ENCODE data around the gene DLG3. TPM values are rescaled to one million over a fixed set of nuclear protein-coding genes. Genes with fewer than 3 reads are reported as not detected.

The DLG3 gene
- total and polyA plus RNA-seq, 10 of the 15 experiments (the other 5 are each of a cell fraction or from before 2014, with no cell fraction given), result 1.3 to 32.2 (median 3.9) TPM

DNA sequence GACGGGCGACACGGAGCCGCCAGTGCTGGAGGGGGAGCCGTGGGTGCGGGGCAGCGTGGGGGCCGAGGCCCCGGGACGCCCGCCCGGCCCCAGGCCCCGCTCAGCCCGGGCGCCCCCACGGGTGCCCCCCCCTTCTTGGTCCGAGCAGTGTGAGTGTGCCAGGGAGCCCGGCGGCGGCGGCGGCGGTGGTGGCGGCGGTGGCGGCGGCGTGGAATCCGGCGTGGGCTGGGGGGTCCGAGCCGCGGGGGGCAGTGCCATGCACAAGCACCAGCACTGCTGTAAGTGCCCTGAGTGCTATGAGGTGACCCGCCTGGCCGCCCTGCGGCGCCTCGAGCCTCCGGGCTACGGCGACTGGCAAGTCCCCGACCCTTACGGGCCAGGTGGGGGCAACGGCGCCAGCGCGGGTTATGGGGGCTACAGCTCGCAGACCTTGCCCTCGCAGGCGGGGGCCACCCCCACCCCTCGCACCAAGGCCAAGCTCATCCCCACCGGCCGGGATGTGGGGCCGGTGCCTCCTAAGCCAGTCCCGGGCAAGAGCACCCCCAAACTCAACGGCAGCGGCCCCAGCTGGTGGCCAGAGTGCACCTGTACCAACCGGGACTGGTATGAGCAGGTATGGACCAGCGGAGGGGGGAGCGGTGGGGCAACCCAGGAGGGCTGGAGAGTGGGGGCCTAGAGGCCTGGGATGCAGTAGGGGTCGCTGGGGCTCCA lies 466 bp downstream of the DLG3 start (continued):
- no peak for TF ChIP-seq GABPA (IDR thresholded peaks at IDR 0.05; ENCODE audit: low read depth)
- no peak for TF ChIP-seq IRF4 (IDR thresholded peaks at IDR 0.05; ENCODE audit: low read depth, low read length)
- no peak for TF ChIP-seq MYC (IDR thresholded peaks at IDR 0.05; ENCODE audit: insufficient read depth, insufficient read length, insufficient replicate concordance, low read length, severe bottlenecking)
- no peak for TF ChIP-seq BCL11A (IDR thresholded peaks at IDR 0.05; ENCODE audit: low read depth, low read length)
- TF ChIP-seq KAT2A (conservative IDR thresholded peaks at IDR 0.05; ENCODE audit: control insufficient read depth, low read depth, low read length), result no peak
- no peak for TF ChIP-seq ATF2 (IDR thresholded peaks at IDR 0.05; ENCODE audit: low read length)

GRCh38 chrX:70445951-70446350 lies 1.3 kb downstream of the DLG3 start:
- ATAC-seq (no peak), DNase-seq (ENCODE audit: low read depth, low spot score) (no peak), FAIRE-seq (no peak)
- no peak overlapping the region for H3K27ac ChIP-seq (ENCODE audit: control insufficient read depth, insufficient read depth)
- 55% methylated on average over 9 of the region's 9 CpGs for WGBS (ENCODE audit: insufficient coverage, insufficient replicate concordance, low lambda C conversion rate, missing lambda C conversion rate)
- ChIA-PET RAD21 (ENCODE audit: unreplicated experiment) (no interaction called here), SMC1A (ENCODE audit: uncharacterized antibody, unreplicated experiment) (no interaction called here), POLR2A (no interaction called here), CTCF (no interaction called here)
- no peak overlapping the region for H3K4me2 ChIP-seq (ENCODE audit: control insufficient read depth, insufficient read depth)
- intact Hi-C loops (cut with micrococcal nuclease; ENCODE audit: unreplicated experiment), result loop anchor here (10.0 kb wide), 1 partner anchor 59 kb away; no protein-coding TSS in a partner anchor
- BruUV-seq (replicated peaks), result no TSS peak
- peaks cover 0 to 3% of the 10 kb centered on the region in 2 experiments; a peak in 3 of 4 replicates for H3K27me3 ChIP-seq (replicated peaks in 1 of 2; ENCODE audit: control insufficient read depth in 2 of 2, insufficient read depth in 2 of 2, low read length in 1 of 2)
- H4K20me1 ChIP-seq (ENCODE audit: control insufficient read depth, insufficient read depth), result no peaks in the 10 kb centered on the region
- H3K36me3 ChIP-seq (ENCODE audit: control insufficient read depth in 2 of 2, insufficient read depth in 2 of 2, low read length in 1 of 2), result no peaks in the 10 kb centered on the region
- H3K4me3 ChIP-seq, result no peak overlapping the region
- in situ Hi-C loops (cut with MboI), result loop anchor here (25.0 kb wide), 1 partner anchor 409 kb away; the partner anchor contains the start of gene AWAT2
- no peak overlapping the region for H2AFZ ChIP-seq (ENCODE audit: control insufficient read depth, low read depth, low read length)
- no peaks in the 10 kb centered on the region for H3K4me1 ChIP-seq (ENCODE audit: control insufficient read depth, insufficient read depth, low read length)
- H3K79me2 ChIP-seq (ENCODE audit: control insufficient read depth, insufficient read depth, low read length), result no peaks in the 10 kb centered on the region
- no peak overlapping the region for H3K9ac ChIP-seq (ENCODE audit: control insufficient read depth, insufficient read depth, low read length)
- H3K9me3 ChIP-seq (replicated peaks; ENCODE audit: control insufficient read depth, insufficient read depth, low read length), result no peaks in the 10 kb centered on the region
- no peak for TF ChIP-seq CEBPZ (IDR thresholded peaks at IDR 0.05; ENCODE audit: low read depth, low read length)
- TF ChIP-seq POLR2AphosphoS5 (IDR thresholded peaks at IDR 0.05; ENCODE audit: low read length), result no peak
- no peak for TF ChIP-seq SMC3 (IDR thresholded peaks at IDR 0.05; ENCODE audit: borderline replicate concordance, low read length)
- TF ChIP-seq, protein P1, sequence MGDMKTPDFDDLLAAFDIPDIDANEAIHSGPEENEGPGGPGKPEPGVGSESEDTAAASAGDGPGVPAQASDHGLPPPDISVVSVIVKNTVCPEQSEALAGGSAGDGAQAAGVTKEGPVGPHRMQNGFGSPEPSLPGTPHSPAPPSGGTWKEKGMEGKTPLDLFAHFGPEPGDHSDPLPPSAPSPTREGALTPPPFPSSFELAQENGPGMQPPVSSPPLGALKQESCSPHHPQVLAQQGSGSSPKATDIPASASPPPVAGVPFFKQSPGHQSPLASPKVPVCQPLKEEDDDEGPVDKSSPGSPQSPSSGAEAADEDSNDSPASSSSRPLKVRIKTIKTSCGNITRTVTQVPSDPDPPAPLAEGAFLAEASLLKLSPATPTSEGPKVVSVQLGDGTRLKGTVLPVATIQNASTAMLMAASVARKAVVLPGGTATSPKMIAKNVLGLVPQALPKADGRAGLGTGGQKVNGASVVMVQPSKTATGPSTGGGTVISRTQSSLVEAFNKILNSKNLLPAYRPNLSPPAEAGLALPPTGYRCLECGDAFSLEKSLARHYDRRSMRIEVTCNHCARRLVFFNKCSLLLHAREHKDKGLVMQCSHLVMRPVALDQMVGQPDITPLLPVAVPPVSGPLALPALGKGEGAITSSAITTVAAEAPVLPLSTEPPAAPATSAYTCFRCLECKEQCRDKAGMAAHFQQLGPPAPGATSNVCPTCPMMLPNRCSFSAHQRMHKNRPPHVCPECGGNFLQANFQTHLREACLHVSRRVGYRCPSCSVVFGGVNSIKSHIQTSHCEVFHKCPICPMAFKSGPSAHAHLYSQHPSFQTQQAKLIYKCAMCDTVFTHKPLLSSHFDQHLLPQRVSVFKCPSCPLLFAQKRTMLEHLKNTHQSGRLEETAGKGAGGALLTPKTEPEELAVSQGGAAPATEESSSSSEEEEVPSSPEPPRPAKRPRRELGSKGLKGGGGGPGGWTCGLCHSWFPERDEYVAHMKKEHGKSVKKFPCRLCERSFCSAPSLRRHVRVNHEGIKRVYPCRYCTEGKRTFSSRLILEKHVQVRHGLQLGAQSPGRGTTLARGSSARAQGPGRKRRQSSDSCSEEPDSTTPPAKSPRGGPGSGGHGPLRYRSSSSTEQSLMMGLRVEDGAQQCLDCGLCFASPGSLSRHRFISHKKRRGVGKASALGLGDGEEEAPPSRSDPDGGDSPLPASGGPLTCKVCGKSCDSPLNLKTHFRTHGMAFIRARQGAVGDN (IDR thresholded peaks at IDR 0.05), result no peak
- TF ChIP-seq ZNF207 (IDR thresholded peaks at IDR 0.05; ENCODE audit: borderline replicate concordance), result no peak
- TF ChIP-seq NFXL1 (IDR thresholded peaks at IDR 0.05; ENCODE audit: borderline replicate concordance), result no peak
